Activated B cell treated with CpG ODN at 0.5 μM for 24 hours (primary cell): ENCODE results near the gene CHD8. TPM values are rescaled to one million over a fixed set of nuclear protein-coding genes. Genes with fewer than 3 reads are reported as not detected.

Experiments used
- ATAC-seq: fragments of 200-7000 bp; cut with Tn5 transposase; one replicate; pipeline ENCODE4 v1.10.0; 2021; ENCODE audit warnings: low read depth, mild to moderate bottlenecking, moderate library complexity
- CTCF ChIA-PET: fragments of 350-600 bp; sonication (Branson Sonifier 250); formaldehyde crosslinking; loops from one replicate; lab custom pipeline; 2021; ENCODE audit warnings: antibody characterized with exemption; lab: Charles Lee
- POLR2A ChIA-PET: fragments of 350-600 bp; sonication (Branson Sonifier 250); formaldehyde crosslinking; loops from one replicate; lab custom pipeline; 2021; ENCODE audit warnings: antibody characterized with exemption; lab: Charles Lee
- DNase-seq: peaks from one replicate; pipeline ENCODE4 v3.0.0; 2022
- H3K27ac Mint-ChIP-seq: one replicate; pipeline ENCODE4 v1.8.0; 2020; ENCODE audit warnings: mixed read lengths
- H3K27me3 Mint-ChIP-seq: one replicate; pipeline ENCODE4 v1.8.0; 2021; ENCODE audit warnings: mixed read lengths
- H3K36me3 Mint-ChIP-seq: one replicate; pipeline ENCODE4 v1.8.0; 2021; ENCODE audit warnings: low read depth, mixed read lengths
- H3K4me1 Mint-ChIP-seq: one replicate; pipeline ENCODE4 v1.8.0; 2021; ENCODE audit warnings: mixed read lengths
- H3K4me3 Mint-ChIP-seq: one replicate; pipeline ENCODE4 v1.8.0; 2020; ENCODE audit warnings: mild to moderate bottlenecking, mixed read lengths
- H3K9me3 Mint-ChIP-seq: one replicate; pipeline ENCODE4 v1.8.0; 2020; ENCODE audit warnings: mixed read lengths
- CTCF ChIP-seq: fragments of 200-600 bp; IDR thresholded peaks from one replicate; pipeline ENCODE4 v1.8.0; 2022; ENCODE audit warnings: antibody characterized with exemption, mild to moderate bottlenecking
- intact Hi-C: fragments of 100-400 bp; cut with micrococcal nuclease; formaldehyde crosslinking; loops from one replicate; pipeline ENCODE4 v1.15.1; 2024
- total RNA-seq: library from RNA; stranded (reverse); gene quantifications from 2 replicates; pipeline ENCODE4 v1.2.3, GENCODE V29; 2022

CHD8 gene
- total RNA-seq, 1 donor from 2014 or later, result 133 TPM

DNA sequence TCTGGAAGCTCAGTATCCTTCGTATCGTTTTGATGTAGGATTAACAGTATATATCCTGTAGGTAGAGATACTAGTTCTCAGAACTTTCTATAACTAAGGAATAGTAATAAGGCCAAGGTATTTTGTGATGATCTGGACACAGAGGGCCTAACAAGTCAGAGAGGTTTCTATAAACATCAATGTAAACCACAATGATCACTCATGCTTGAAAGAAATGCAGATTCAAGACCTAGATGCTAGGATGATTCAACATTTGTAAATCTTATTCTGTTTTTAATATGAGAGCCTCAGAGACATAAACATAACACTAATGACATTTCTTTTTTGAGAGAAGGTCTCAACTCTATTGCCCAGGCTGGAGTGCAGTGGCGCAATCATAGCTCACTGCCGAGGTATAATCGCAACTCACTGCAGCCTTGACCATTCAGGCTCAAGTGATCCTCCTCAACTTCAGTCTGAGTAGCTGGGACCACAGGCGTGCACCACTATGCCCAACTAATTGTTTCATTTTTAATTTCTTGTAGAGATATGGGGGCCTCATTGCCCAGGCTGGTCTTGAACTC is 88.3 kb downstream of the CHD8 start:
- POLR2A ChIA-PET, result no interaction called here
- Mint-ChIP-seq H3K4me1 (peaks cover 3% of the 10 kb centered on the region), H3K36me3 (peaks cover 96% of the 10 kb centered on the region), H3K27ac (no peak overlapping the region), H3K9me3 (no peaks in the 10 kb centered on the region), H3K27me3 (no peaks in the 10 kb centered on the region), H3K4me3 (no peak overlapping the region)
- ATAC-seq (no peak), DNase-seq (no peak)
- CTCF ChIA-PET, result no interaction called here
- intact Hi-C loops, result loop anchor here (5.0 kb wide), 1 partner anchor 40 kb away; no protein-coding TSS in a partner anchor
- no peak for TF ChIP-seq CTCF

- H3K27ac Mint-ChIP-seq, result no peak overlapping the region
- ChIA-PET CTCF (no interaction called here), POLR2A (no interaction called here)
- H3K4me1 Mint-ChIP-seq, result peaks cover 14% of the 10 kb centered on the region
- H3K36me3 Mint-ChIP-seq, result peaks cover 96% of the 10 kb centered on the region
- ATAC-seq (no peak), DNase-seq (no peak)
- intact Hi-C loops, result no loop called here
- no peak for TF ChIP-seq CTCF
- H3K27me3 Mint-ChIP-seq, result no peaks in the 10 kb centered on the region
- H3K9me3 Mint-ChIP-seq, result peaks cover 5% of the 10 kb centered on the region
- H3K4me3 Mint-ChIP-seq, result no peak overlapping the region
These were observed 99.4 kb downstream of the CHD8 start for GRCh38 chr14:21356511-21356910.

DNA sequence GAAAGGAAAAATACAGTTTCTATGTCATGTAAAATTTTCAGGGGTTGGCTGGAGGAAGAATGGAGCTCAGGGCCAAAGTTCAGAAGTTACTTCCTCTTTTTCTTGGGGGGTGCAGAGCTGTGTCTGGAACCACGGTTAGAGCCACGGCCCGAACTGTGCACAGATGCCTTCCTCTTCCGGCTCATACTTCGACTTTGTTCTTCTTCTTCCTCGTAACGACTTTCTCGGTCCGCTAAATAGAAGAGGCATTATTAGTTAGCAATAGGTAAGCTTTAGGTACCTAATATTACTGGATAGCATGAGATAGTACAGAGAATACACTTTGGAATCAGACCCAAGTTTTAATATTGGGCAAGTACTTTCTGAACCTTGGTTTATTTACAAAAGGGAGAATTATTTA is 103.3 kb downstream of the CHD8 start:
- ATAC-seq, result peak; percentile 94
- CTCF ChIA-PET, result no interaction called here
- peak overlapping the region; percentile 87 for H3K27ac Mint-ChIP-seq
- H3K36me3 Mint-ChIP-seq, result peaks cover 70% of the 10 kb centered on the region
- POLR2A ChIA-PET, result interaction anchor here (0.6 to 1.1 kb wide), 6 partner anchors 35 to 85 kb away, joined by 3 to 4 read pairs (median 4); no protein-coding TSS in a partner anchor
- no peaks in the 10 kb centered on the region for H3K27me3 Mint-ChIP-seq
- TF ChIP-seq CTCF, result no peak
- no peak for DNase-seq
- peaks cover 5% of the 10 kb centered on the region for H3K9me3 Mint-ChIP-seq
- intact Hi-C loops, result loop anchor here (1.0 to 5.0 kb wide), 3 partner anchors 45 to 112 kb away; no protein-coding TSS in a partner anchor
- H3K4me3 Mint-ChIP-seq, result peak overlapping the region; percentile 61
- H3K4me1 Mint-ChIP-seq, result peaks cover 17% of the 10 kb centered on the region

DNA sequence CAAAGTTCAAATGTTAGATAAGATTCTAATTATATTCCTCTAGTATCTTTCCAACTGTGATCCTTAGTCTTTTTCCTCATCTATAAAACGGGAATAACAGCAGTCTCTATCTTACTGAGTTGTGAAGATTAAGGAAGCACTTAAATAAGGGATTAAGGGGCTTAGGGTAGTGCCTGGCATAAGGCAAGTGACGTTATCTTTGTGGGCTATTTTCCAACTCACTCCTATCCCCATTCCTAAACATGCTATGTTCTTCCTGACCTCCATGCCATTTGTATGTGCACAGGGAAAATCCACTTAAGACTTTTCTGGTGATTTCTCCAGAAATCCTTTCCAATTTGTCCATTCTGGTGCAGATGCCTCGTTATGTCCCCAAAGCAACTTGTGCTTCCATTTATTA is 105.4 kb downstream of the CHD8 start:
- Mint-ChIP-seq H3K4me1 (peaks cover 17% of the 10 kb centered on the region), H3K27me3 (no peaks in the 10 kb centered on the region), H3K9me3 (peaks cover 5% of the 10 kb centered on the region), H3K36me3 (peaks cover 50% of the 10 kb centered on the region), H3K4me3 (no peak overlapping the region), H3K27ac (peak overlapping the region; percentile 6)
- intact Hi-C loops, result loop anchor here (5.0 kb wide), 1 partner anchor 43 kb away; no protein-coding TSS in a partner anchor
- ChIA-PET POLR2A (no interaction called here), CTCF (no interaction called here)
- no peak for DNase-seq
- ATAC-seq, result no peak
- no peak for TF ChIP-seq CTCF

DNA sequence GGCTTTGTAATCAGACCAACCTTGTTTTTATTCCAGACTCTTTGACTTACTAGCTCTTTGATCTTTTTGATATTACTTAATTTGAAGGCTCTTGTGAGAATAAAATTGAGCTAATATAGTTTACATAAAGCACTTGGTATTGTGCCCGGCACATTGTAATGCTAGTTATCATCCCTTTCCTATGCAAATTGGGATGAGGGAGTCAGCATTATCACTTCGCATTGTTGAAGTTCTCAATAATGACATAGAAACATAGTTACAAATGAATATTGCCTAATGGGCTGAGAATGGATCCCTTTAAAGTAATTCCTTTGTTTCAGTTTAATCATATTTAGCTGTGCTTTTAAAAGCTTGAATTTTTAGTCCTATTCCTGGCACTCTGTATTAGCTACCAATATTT is 108.7 kb downstream of the CHD8 start:
- H3K4me1 Mint-ChIP-seq, result peaks cover 13% of the 10 kb centered on the region
- H3K27ac Mint-ChIP-seq, result no peak overlapping the region
- ATAC-seq, result no peak
- no peak for DNase-seq
- CTCF ChIA-PET, result no interaction called here
- POLR2A ChIA-PET, result no interaction called here
- no peak overlapping the region for H3K4me3 Mint-ChIP-seq
- TF ChIP-seq CTCF, result no peak
- intact Hi-C loops, result no loop called here
- no peaks in the 10 kb centered on the region for H3K27me3 Mint-ChIP-seq
- H3K9me3 Mint-ChIP-seq, result no peaks in the 10 kb centered on the region
- peaks cover 18% of the 10 kb centered on the region for H3K36me3 Mint-ChIP-seq
